Endometrium (tissue), 2 donors: Measurements from ENCODE around the gene CCDC194.

ENCODE experiments used
- FAIRE-seq: peaks from 2 replicates; lab custom pipeline; 2012; peaks lifted over from hg19 to GRCh38; lab: Jason Lieb, UNC
- donor health status: control.
- donor health status: control.

Gene CCDC194

GRCh38 chr19:17393914-17394313 lies at the start of gene CCDC194:
TSS of gene CCDC194 (minus strand) at chr19:17394196. CDS start at chr19:17394158, 38 bp downstream.
- FAIRE-seq, result no peak

- no peak for FAIRE-seq
Observed at GRCh38 chr19:17441241-17442021, 47.4 kb upstream of the CCDC194 start.

GRCh38 chr19:17436874-17437267 lies 42.9 kb upstream of the CCDC194 start:
- no peak for FAIRE-seq

- FAIRE-seq, result no peak
Observed at GRCh38 chr19:17436094-17436873, 42.3 kb upstream of the CCDC194 start.

GRCh38 chr19:17435218-17435617 lies 41.2 kb upstream of the CCDC194 start:
- no peak for FAIRE-seq

GRCh38 chr19:17431417-17431816 lies 37.4 kb upstream of the CCDC194 start:
- FAIRE-seq, result no peak

- no peak for FAIRE-seq
Observed at GRCh38 chr19:17429641-17430113, 35.7 kb upstream of the CCDC194 start.

- FAIRE-seq, result no peak
Observed at GRCh38 chr19:17424743-17425365, 30.9 kb upstream of the CCDC194 start.

- no peak for FAIRE-seq
Observed at GRCh38 chr19:17423429-17424208, 29.6 kb upstream of the CCDC194 start.

GRCh38 chr19:17421942-17422341 lies 27.9 kb upstream of the CCDC194 start:
- FAIRE-seq, result no peak

GRCh38 chr19:17420475-17420924 lies 26.5 kb upstream of the CCDC194 start:
- FAIRE-seq, result no peak

- peak; percentile 99 for FAIRE-seq
Observed at GRCh38 chr19:17419621-17420474, 25.9 kb upstream of the CCDC194 start, which contains the start of gene MVB12A. TSS of gene MVB12A (plus strand) at chr19:17420047. CDS start at chr19:17420136, 89 bp downstream.

- no peak for FAIRE-seq
Observed at GRCh38 chr19:17419154-17419620, 25.2 kb upstream of the CCDC194 start.

- FAIRE-seq, result no peak
Observed at GRCh38 chr19:17418710-17419109, 24.7 kb upstream of the CCDC194 start.

GRCh38 chr19:17415121-17415520 lies 21.1 kb upstream of the CCDC194 start:
- no peak for FAIRE-seq

GRCh38 chr19:17414097-17414496 lies 20.1 kb upstream of the CCDC194 start:
- no peak for FAIRE-seq

GRCh38 chr19:17411801-17412200 lies 17.8 kb upstream of the CCDC194 start:
- FAIRE-seq, result no peak

GRCh38 chr19:17409990-17410389 lies 16.0 kb upstream of the CCDC194 start:
- FAIRE-seq, result no peak

- no peak for FAIRE-seq
Observed at GRCh38 chr19:17406887-17407196, 12.8 kb upstream of the CCDC194 start.

GRCh38 chr19:17406046-17406886 lies 12.3 kb upstream of the CCDC194 start:
- no peak for FAIRE-seq
